ENCODE data around the gene ATP2B1. TPM values are rescaled to one million over a fixed set of nuclear protein-coding genes. Genes with fewer than 3 reads are reported as not detected.

The ATP2B1 gene
- total RNA-seq, 1 experiment from 2014 or later = 221 TPM

- POLR2A ChIA-PET = interaction anchor here (0.8 to 1.9 kb wide), 5 partner anchors 7 to 29 kb away, joined by 3 to 8 read pairs (median 3); no protein-coding TSS in a partner anchor
- BruUV-seq (replicated peaks) = no TSS peak
- TF ChIP-seq CTCF (IDR thresholded peaks at IDR 0.05; ENCODE audit: unreplicated experiment) = no peak
- Mint-ChIP-seq H3K9me3 (ENCODE audit: unreplicated experiment) (no peaks in the 10 kb centered on the region), H3K4me3 (ENCODE audit: unreplicated experiment) (no peak overlapping the region), H3K4me1 (ENCODE audit: insufficient read depth, unreplicated experiment) (peaks cover 40% of the 10 kb centered on the region), H3K36me3 (ENCODE audit: insufficient read depth, unreplicated experiment) (peaks cover 6% of the 10 kb centered on the region), H3K27ac (ENCODE audit: low read depth, unreplicated experiment) (no peak overlapping the region), H3K27me3 (ENCODE audit: insufficient read depth, unreplicated experiment) (no peaks in the 10 kb centered on the region)
- intact Hi-C loops (cut with micrococcal nuclease) = no loop called here
- CTCF ChIA-PET = interaction anchor here (0.6 to 1.6 kb wide), 3 partner anchors 9 to 1368 kb away, joined by 3 to 6 read pairs (median 3); no protein-coding TSS in a partner anchor
- no peak for DNase-seq (ENCODE audit: unreplicated experiment)
These were observed 135.4 kb downstream of the ATP2B1 start for GRCh38 chr12:89573051-89573810.

GRCh38 chr12:89571491-89572195 lies 137.0 kb downstream of the ATP2B1 start:
- TF ChIP-seq CTCF (IDR thresholded peaks at IDR 0.05; ENCODE audit: unreplicated experiment) = no peak
- intact Hi-C loops (cut with micrococcal nuclease) = no loop called here
- Mint-ChIP-seq H3K27ac (ENCODE audit: low read depth, unreplicated experiment) (peak overlapping the region; percentile 44), H3K4me1 (ENCODE audit: insufficient read depth, unreplicated experiment) (peaks cover 54% of the 10 kb centered on the region), H3K4me3 (ENCODE audit: unreplicated experiment) (no peak overlapping the region), H3K27me3 (ENCODE audit: insufficient read depth, unreplicated experiment) (no peaks in the 10 kb centered on the region), H3K36me3 (ENCODE audit: insufficient read depth, unreplicated experiment) (peaks cover 6% of the 10 kb centered on the region), H3K9me3 (ENCODE audit: unreplicated experiment) (no peaks in the 10 kb centered on the region)
- ChIA-PET CTCF (interaction anchor here (0.8 to 1.6 kb wide), 3 partner anchors 28 to 1369 kb away, joined by 3 to 6 read pairs (median 4); no protein-coding TSS in a partner anchor), POLR2A (interaction anchor here (0.5 to 1.9 kb wide), 11 partner anchors 9 to 1318 kb away, joined by 3 to 10 read pairs (median 3); partner anchors contain the start of gene ATP2B1)
- DNase-seq (ENCODE audit: unreplicated experiment) = peak; percentile 68
- BruUV-seq (replicated peaks) = no TSS peak

- ChIA-PET CTCF (interaction anchor here (0.7 to 1.3 kb wide), 2 partner anchors 24 to 38 kb away, joined by 3 to 5 read pairs; no protein-coding TSS in a partner anchor), POLR2A (interaction anchor here (0.7 to 1.3 kb wide), 4 partner anchors 11 to 140 kb away, joined by 3 to 5 read pairs (median 3); partner anchors contain the start of genes ATP2B1 and GALNT4)
- H3K36me3 Mint-ChIP-seq (ENCODE audit: insufficient read depth, unreplicated experiment) = peaks cover 6% of the 10 kb centered on the region
- BruUV-seq (replicated peaks) = no TSS peak
- peak; percentile 46 for DNase-seq (ENCODE audit: unreplicated experiment)
- intact Hi-C loops (cut with micrococcal nuclease) = no loop called here
- no peaks in the 10 kb centered on the region for H3K9me3 Mint-ChIP-seq (ENCODE audit: unreplicated experiment)
- peaks cover 61% of the 10 kb centered on the region for H3K4me1 Mint-ChIP-seq (ENCODE audit: insufficient read depth, unreplicated experiment)
- peak overlapping the region; percentile 41 for H3K27ac Mint-ChIP-seq (ENCODE audit: low read depth, unreplicated experiment)
- TF ChIP-seq CTCF (IDR thresholded peaks at IDR 0.05; ENCODE audit: unreplicated experiment) = no peak
- no peaks in the 10 kb centered on the region for H3K27me3 Mint-ChIP-seq (ENCODE audit: insufficient read depth, unreplicated experiment)
- H3K4me3 Mint-ChIP-seq (ENCODE audit: unreplicated experiment) = no peak overlapping the region
These were observed 140.2 kb downstream of the ATP2B1 start for GRCh38 chr12:89568484-89568883.
